ENCODE measurements around the gene PCNX2.
"Not testable (repeated sequence)": the region's sequence is repeated elsewhere in the genome, so short reads cannot be mapped to it uniquely, and the experiment has no call there.

The PCNX2 gene

GRCh38 chr1:233158322-233158721 lies 137.2 kb downstream of the PCNX2 start:
- no peak for DNase-seq (ENCODE audit: low read depth in 3 of 3)

- no peak for DNase-seq (ENCODE audit: low read depth in 3 of 3)
Observed at GRCh38 chr1:233157245-233157644, 138.3 kb downstream of the PCNX2 start.

- no peak for DNase-seq (ENCODE audit: low read depth in 3 of 3)
Observed at GRCh38 chr1:233151861-233152260, 143.7 kb downstream of the PCNX2 start.

GRCh38 chr1:233144434-233144833 lies 151.1 kb downstream of the PCNX2 start:
- no peak for DNase-seq (ENCODE audit: low read depth in 3 of 3)

- DNase-seq (ENCODE audit: low read depth in 3 of 3) = no peak
Observed at GRCh38 chr1:233143241-233143640, 152.3 kb downstream of the PCNX2 start.

- DNase-seq (ENCODE audit: low read depth in 3 of 3) = no peak
Observed at GRCh38 chr1:233140974-233141373, 154.6 kb downstream of the PCNX2 start.

- DNase-seq (ENCODE audit: low read depth in 3 of 3) = no peak
Observed at GRCh38 chr1:233140499-233140898, 155.0 kb downstream of the PCNX2 start.

GRCh38 chr1:233138788-233139585 lies 156.5 kb downstream of the PCNX2 start:
- no peak for DNase-seq (ENCODE audit: low read depth in 3 of 3)

GRCh38 chr1:233135833-233136232 lies 159.7 kb downstream of the PCNX2 start:
- no peak for DNase-seq (ENCODE audit: low read depth in 3 of 3)

GRCh38 chr1:233132445-233132844 lies 163.1 kb downstream of the PCNX2 start:
- DNase-seq (ENCODE audit: low read depth in 3 of 3) = no peak

GRCh38 chr1:233129031-233129430 lies 166.5 kb downstream of the PCNX2 start:
- DNase-seq (ENCODE audit: low read depth in 3 of 3) = not testable (repeated sequence)

- DNase-seq (ENCODE audit: low read depth in 3 of 3) = no peak
Observed at GRCh38 chr1:233127157-233127556, 168.4 kb downstream of the PCNX2 start.

GRCh38 chr1:233122779-233123178 lies 172.7 kb downstream of the PCNX2 start:
- DNase-seq (ENCODE audit: low read depth in 3 of 3) = no peak

GRCh38 chr1:233121947-233122559 lies 173.5 kb downstream of the PCNX2 start:
- DNase-seq (ENCODE audit: low read depth in 3 of 3) = no peak

- DNase-seq (ENCODE audit: low read depth in 3 of 3) = no peak
Observed at GRCh38 chr1:233114860-233115259, 180.7 kb downstream of the PCNX2 start.

GRCh38 chr1:233114159-233114558 lies 181.4 kb downstream of the PCNX2 start:
- DNase-seq (ENCODE audit: low read depth in 3 of 3) = no peak

- DNase-seq (ENCODE audit: low read depth in 3 of 3) = peak in 1 of 3 donors; percentile 18
Observed at GRCh38 chr1:233113009-233113879, 182.3 kb downstream of the PCNX2 start.

GRCh38 chr1:233112186-233113008 lies 183.1 kb downstream of the PCNX2 start:
- no peak for DNase-seq (ENCODE audit: low read depth in 3 of 3)

- no peak for DNase-seq (ENCODE audit: low read depth in 3 of 3)
Observed at GRCh38 chr1:233111731-233112130, 183.8 kb downstream of the PCNX2 start.

GRCh38 chr1:233109096-233109495 lies 186.4 kb downstream of the PCNX2 start:
- DNase-seq (ENCODE audit: low read depth in 3 of 3) = no peak

GRCh38 chr1:233107716-233108130 lies 187.8 kb downstream of the PCNX2 start:
- DNase-seq (ENCODE audit: low read depth in 3 of 3) = not testable (repeated sequence)

Measured in stimulated activated CD4-positive, alpha-beta T cell treated with anti-CD3 and anti-CD28 coated beads, TNF-alpha, amount 100 ng/mL, for 48 hours (primary cell).